Measurements from ENCODE around the gene DNM3.
"Not testable (repeated sequence)": the region's sequence is repeated elsewhere in the genome, so short reads cannot be mapped to it uniquely, and the experiment has no call there.

Gene DNM3

DNA sequence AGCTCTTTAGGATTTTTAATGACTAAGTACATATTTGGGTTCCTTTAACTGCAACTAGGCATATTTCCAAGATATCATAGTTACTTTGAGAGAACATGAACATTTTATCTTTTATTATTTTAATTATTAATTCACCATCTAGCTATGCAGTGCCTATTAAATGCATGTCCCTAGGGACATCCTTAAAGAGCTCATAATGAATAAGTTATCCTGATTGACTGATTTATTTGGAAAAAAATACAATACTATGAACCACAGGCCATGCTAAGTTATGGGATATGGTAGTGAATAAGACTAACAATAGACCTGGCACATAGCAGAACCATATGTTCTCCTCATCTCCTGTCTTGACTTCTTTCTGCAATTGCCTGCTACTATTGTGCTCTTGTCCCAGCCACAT is 562.8 kb downstream of the DNM3 start:
- DNase-seq = no peak

DNA sequence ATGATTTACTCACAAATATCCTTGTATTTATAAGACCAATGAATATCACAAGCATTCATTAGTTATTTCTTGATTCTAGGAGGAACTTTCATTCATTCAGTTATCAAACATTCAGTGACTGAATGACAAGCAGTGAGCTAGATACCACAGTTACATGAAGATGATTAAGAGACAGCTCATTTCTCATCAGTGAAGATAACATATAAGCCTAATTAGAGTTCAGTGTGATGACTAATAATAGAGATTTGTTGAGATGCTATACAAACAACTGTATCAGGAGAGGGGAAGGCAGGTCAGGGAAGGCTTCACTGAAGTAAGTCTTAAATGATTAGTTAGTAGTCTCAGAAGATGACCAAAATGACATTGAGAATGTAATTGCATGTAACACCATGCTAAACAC is 564.6 kb downstream of the DNM3 start:
- no peak for DNase-seq

DNA sequence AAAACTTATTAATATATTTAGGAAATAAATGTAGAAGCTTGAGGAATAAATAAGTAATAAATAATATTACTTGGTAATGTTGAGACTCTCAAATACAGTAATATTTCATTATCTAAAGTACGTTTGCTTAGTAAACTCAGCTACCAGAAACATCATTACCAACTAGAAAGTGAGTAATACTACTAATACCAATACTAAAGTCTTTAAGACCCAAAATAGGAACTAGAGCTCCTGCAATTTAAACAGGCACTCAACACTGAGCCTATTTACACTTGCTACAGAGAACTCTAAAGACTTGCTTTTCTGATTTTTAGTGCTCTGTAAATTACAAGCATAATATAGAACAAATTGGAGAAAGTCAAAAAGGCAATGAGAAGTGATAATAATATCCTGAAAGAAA is 565.7 kb downstream of the DNM3 start:
- DNase-seq = no peak

DNA sequence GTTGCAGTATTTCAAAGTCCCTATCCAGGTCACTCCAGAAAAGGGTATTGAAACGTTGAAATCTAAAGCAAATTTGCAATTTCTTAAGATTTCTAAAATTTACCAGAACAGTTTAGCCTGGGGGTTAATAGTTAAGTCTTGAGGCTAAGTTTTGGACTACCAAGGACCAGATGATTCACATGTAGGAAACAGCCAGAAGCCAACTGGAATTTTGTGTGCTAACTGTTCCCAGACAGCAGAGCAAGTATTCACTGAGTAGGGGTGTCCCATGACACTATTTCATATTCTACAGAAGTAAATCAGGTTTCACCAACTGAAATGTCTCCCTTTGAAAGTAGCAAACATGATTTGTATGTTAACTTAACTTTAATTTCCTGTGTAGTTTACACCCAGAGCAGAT is 567.7 kb downstream of the DNM3 start:
- DNase-seq = no peak

DNA sequence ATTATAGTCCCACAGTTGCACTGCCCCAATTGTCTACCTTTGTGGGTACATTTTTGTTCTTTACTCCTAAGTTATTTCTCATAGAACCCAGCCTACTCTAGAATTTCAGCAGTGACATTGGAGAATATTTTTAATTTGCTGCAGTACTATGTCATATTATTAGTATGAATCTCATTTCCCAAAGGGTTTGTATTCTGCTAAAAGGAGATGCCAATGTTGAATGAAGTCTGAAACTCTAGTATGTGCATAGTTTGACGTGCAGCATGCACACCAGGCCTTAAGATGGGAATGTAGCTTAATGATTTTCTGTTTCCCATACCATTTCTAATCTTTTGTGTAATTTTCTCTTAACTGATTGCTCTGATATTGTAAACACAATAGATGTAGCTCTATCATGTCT is 568.7 kb downstream of the DNM3 start:
- DNase-seq = no peak

DNA sequence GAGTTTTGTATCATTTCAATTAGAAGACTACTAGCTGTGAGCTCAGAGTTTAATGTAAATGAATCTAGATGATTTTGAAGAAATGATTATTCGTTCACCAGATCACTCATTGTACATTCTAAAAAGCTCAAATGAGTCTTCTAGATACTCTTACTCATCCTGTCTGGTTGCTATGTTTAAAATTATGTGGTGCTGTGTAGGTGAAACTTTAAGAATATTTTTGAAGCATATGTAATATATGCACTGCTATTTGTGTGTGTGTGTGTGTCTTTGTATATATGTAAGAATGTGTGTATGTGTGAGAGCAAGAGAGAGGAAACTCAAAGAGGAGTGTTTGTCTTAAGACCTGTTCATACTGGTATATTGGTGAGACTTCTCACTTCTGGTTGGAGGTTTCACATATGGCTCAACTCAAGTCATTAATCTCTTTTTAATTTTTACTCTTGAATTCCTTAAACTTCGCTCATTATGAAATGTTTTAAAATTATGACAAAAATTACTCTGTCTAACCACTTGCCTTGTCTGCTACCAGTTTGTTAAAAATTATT is 570.6 kb downstream of the DNM3 start:
- no peak for DNase-seq

DNA sequence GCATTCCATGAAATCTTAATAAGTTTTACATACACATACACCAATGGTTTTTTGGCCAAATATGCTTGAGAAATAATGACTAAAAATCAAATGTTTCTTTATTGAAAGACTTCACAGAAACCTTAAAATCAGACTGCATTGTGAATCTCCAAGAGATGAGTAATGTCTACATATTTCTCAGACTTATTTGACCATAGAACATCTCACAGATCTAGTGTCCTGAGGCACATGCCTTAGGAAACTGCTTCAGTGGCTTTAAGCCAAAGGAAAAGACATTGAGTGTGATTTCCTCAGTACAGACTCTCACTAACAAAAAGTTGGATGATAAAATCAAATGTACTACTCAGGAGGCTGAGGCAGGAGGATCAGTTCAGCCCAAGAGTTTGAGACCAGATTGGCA is 573.0 kb downstream of the DNM3 start:
- no peak for DNase-seq

DNA sequence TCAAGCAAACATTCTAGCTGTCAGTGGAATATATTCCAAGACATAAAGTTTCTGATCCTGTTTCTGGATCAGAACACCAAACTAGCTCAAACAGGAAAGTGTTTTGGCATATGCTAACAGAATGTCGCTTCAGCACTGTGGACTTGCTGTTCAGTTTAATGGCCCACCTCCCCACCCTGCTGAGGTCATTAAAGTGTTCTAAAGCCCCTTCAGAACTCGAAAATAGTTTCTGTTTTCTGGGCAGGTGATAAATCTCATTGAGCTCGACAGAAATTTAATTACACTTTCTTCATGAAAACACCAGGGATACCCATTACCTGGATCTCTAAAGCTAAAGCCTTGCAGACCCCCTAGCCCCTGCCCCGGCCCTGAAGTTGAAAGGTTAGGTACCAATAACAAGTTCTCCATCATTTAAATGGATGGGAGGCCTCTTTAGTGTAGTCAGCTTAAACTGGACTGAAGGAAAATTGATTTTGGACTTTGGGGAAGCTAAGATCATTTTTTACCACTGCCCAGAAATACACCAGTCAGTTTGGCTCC is 575.3 kb downstream of the DNM3 start:
- no peak for DNase-seq

DNA sequence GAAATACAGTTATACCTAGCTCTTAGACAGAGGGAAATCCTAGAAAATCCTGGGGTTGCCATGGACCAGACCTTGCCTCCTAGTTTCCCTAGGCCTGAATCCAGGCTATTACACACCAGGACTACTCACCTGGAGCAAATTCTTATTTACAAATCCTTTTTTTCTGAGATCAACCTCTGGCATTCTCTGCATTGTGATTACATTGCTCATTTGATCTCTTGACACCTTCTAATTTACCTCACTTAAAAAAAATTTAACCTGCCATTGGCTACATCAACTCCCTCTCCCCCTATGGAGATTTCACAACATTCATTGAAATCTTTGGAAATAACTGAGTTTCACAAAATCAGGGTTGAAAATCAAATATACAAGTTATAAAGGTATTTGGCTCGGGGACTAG is 576.3 kb downstream of the DNM3 start:
- DNase-seq = no peak

DNA sequence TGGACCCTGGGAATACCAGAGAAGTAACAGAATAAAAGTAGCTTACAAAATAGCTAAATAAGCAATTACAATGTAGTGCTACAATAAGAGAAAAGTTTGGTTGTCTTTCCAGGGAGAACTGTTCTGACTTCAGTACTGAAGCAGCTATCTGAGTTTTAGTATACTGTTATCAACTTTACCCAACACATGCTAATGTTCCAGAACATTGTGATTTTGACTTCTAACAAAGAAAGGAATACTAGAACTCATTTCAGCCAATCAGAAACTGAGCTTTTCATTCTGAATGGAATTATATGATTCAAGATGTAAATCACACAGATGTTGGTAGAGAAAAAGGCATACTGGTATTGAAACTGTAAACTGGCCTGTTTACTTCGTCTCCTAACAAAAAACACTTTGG is 579.1 kb downstream of the DNM3 start, which contains the start of gene C1orf105:
Gene C1orf105, plus strand, starts transcription at position 301 of the 400 bp plus-strand sequence. CDS start 201 bp downstream, outside the sequence.
- DNase-seq = no peak

DNA sequence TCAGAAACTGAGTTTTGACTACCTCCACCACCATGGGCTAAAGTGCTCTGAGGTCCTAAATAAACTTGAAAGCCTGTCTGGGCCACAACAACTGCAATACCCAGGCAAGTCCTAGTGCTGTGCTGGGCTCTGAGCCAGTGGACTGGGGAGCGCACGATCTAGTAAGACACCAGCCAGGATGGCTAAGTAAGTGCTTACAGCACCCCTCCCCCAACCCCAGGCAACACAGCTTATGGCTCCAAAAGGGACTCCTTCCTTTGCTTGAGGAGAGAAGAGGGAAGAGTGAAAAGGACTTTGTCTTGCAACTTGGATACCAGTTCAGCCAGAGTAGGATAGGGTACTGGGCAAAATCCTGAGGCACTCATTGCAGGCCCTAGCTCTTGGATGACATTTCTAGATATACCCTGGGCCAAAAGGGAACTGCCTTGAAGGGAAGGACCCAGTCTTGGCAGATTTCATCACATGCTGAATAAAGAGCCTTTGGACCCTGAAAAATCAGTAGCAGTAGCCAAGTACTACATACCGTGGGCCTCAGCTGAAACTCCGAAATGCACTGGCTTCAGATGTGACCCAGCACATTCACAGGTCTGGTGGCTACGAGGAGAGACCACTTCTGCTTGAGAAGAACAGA is 580.8 kb downstream of the DNM3 start:
- no peak for DNase-seq

DNA sequence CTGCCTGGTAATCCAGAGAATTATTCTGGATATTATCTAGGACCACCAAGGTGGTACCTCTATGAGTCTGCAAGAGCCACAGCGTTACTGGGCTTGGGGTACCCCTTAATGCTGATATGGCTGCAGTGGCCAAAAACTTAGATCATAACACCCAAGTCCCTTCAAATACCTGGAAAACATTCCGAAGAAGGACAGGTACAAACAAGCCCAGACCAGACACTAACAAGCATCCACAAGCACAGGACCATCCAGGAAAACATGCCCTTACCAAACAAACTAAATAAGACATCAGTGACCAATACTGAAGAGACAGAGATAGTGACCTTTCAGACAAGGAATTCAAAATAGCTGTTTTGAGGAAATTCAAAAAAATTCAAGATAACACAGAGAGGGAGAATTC is 582.0 kb downstream of the DNM3 start:
- no peak for DNase-seq

DNA sequence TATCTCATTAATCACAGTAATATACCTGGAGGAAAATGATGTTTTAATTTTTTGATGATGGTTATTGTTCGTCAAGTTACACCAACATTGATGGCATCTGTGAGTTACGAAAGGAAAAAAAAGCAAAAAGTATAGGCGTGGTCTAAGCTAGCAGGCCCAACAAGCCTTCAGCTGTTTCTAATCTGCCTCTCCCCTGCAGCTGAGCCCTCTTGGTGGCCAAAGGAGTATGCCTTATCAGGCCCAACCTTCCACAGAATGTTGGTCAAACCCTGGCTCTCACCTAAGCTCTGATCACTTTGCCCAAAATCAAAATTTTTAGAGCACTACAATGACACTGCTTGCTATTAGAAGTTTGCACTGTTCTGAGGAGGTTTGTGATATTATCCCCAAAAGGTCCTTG is 584.0 kb downstream of the DNM3 start:
- no peak for DNase-seq

DNA sequence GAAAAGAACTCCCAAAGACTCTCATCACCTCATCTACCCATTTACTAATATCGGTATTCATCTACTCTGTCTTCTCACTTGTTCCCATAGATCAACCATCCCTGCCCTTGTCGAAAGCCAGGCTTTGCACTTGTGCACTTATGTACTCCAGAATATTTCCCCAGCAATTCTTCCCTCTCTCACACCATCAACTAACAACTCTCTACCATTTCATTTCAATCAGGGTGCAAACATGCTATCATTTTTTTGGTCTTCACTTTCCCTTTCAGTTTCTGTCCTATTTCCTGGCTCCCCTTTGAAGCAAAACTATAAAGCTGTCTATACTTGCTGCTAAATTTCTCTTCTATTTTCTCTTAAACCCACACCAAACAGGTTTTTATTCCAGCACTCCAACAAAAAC is 585.9 kb downstream of the DNM3 start:
- no peak for DNase-seq

DNA sequence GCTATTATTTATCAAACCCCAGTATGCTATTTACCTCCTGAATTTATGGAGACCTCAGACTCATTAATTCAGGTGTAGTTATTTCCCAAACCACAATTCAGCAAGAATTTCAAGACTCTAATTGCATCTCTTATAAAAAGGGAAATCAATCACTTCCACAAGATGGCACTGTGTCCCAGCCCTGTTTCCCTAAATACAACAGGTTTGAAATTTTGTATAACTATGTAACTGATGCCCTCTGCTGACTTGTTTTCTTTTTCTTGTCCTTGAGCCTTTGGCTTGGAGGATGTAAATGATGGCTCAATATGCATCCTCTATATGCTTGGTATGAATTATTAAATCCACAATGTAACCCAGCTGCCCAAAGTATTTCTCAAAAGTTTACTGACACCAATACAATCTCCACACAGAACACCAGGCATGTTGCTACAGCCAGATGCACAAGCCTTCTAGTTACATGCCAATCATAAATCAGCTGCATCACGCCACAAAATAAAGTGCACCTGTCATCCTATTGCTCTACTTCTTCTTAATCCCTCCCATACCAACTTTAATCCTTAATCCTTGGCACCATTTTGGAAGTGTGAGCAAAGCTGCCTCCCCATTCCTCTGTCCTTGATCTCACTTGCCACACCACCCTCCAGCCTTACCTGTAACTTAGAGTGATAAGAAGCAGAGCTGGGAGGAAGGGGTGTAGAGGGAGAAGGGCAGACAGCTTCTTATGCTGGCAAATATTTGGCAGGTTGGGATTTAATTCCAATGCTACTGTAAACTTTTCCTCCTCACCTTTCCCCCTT is 588.2 kb downstream of the DNM3 start:
- DNase-seq = peak; percentile 77 to 92

DNA sequence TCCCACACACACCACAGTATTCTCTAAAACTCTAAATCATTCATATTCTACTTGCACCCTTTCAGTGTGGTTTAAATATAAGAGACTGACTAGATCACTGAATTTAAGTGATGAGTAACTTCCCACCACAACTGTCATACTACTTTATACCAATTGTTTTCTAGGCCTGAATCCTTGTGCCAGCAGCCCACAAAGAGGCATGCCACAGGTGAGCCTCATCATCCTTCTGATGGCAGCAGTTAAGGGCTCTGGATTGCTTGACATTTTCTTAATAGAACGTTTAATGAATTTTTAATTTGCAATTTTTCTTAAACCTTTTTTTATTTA is 588.8 kb downstream of the DNM3 start:
- no peak for DNase-seq

DNA sequence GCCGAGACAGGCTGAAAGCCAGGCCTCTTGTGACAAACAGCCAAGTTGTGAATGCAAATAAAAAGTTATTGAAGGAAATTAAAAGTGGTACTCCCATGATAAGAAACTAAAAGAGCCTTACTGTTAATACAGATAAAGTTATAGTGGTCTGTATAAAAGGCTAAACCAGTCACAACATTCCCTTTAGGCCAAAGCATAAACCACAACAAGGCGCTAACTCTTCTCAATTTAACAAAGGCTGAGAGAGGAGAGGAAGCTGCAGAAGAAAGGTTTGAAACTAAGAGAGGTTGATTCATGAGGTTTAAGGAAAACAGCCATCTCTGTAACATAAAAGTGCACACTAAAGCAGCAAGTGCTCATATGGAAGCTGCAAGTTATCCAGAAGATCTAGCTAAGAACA is 589.9 kb downstream of the DNM3 start:
- no peak for DNase-seq

DNA sequence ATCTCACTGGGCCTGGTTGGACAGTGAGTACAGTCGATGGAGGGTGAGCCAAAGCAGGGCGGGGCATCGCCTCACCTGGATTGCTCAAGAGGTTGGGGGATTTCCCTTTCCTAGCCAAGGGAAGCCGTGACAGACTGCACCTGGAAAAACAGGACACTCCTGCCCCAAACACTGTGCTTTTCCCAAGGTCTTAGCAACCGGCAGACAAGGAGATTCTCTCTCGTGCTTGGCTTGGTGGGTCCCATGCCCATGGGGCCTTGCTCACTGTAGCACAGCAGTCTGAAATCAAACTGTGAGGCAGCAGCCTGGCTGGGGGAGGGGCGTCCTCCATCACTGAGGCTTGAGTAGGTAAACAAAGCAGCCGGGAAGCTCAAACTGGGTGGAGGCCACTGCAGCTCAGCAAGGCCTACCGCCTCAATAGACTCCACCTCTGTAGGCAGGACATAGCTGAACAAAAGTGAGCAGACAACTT is 590.5 kb downstream of the DNM3 start:
- peak in 1 of 2 experiments; percentile 30 for DNase-seq

DNA sequence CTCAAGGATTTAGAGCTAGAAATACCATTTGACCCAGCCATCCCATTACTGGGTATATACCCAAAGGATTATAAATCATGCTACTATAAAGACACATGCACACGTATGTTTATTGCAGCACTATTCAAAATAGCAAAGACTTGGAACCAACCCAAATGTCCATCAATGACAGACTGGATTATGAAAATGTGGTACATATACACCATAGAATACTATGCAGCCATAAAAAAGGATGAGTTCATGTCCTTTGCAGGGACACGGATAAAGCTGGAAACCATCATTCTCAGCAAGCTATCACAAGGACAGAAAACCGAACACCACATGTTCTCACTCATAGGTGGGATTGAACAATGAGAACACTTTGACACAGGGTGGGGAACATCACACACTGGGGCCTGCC is 595.9 kb downstream of the DNM3 start:
- DNase-seq = not testable (repeated sequence)

DNA sequence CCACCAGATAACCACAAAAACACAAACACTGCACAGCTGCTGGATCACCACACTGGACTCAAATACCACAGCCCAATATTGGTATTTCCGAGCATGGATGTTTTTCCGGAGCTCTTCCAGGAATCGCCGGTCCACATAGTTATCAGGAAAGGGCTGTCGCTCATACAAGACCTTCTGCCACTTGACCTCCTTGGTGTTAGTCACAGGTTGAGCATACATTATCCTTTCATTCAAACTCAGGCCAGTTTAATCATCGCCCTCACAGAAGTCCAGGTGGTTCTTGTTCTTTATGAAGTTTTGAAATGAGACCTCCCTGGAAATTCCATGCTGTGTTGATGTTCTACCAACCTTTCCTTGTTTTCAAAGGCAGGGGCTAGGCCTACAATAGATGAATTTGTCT is 601.1 kb downstream of the DNM3 start:
- DNase-seq = no peak

DNA sequence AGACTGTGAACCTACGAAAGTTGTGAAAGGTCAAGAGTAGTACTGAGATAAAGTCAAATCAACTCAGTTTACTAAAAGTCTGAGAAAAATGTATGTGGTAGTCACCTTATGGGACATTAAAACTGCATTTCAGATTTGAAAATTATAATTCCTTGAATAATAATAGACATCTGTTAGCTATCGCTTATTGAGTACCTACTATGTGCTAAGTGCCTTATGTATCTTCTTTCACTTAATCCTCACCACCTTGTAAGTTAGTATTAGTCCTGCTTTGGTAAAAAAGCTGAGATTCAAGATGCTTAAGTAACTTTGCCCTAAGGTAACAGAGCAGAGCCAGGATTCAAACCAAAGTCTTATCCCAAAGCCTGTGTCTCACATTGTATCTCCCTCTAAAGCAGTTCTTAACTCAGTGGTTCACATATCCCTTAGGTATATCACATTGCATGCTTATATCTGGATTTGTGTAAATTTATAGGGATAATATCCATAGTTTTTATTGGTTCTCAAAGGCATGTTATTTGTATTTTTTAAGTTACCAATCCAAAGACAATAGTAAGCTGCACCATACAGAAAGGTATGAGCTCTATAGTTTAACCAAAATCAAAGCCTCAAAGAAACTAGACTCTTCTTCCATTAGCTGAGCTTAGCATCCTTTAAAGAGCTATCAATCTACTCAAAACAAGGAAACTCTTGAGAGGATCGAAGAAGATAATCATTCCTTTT is 601.7 kb downstream of the DNM3 start:
- no peak for DNase-seq

DNA sequence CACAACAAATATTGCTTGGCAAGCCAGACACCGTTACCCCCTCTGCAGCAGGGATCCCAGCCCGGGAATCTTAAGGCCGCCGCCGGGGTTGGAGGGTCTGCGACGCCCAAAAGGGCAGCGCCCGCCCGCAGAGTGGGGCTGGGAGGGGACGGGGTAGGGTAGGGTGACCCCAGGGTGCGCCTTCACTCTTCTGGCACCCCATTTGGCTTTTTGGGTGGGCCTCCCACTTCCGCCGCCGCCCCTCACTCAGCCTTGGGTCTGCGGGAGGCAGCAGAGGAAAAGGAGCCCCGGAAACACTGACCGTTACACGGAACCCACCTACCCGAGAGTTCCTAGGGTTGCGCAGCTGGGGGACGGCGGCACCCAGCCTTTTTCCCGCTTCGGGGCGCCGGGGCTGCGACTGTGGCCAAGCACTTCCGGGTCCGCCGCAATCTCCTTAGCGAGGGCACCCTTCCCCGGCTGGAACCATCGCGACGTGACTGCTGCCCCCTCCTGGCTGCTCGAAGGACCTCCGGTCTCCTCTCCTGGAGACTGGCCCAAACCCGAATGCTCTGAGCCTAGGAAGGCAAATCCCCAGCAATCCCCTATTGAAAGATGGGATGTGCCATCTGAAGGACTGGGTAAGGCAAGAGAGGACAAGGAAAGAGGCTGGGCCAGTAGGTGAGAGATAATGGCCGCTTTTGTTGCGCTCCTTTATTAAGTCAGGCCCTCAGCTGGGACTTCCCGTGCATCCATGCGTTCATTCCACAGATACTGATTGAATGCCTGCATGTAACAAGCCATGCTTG is 602.6 kb downstream of the DNM3 start, which contains the start of gene PIGC:
Gene PIGC, minus strand, starts transcription at position 404 of the 788 bp plus-strand sequence. CDS start 1,447 bp downstream, outside the sequence.
- DNase-seq = peak; percentile 94 to 99
